Left lobe of liver (tissue), 2 donors: Measurements from ENCODE around the gene POLRMT. TPM values are rescaled to one million over a fixed set of nuclear protein-coding genes. Genes with fewer than 3 reads are reported as not detected.

Source experiments
- ATAC-seq: fragments of 200-7000 bp; cut with Tn5 transposase; one replicate; pipeline ENCODE4 v1.9.1; 2020; ENCODE audit warnings: mild to moderate bottlenecking, moderate library complexity
- DNase-seq: peaks from one replicate; pipeline ENCODE4 v3.0.0-alpha.2; 2020; ENCODE audit warnings: low spot score
- total RNA-seq: library from RNA; stranded (reverse); gene quantifications from one replicate; pipeline ENCODE4 v1.2.1, GENCODE V29; 2021
- donor health status: DM: no; HTN: no; CAD: no; lungs with moderate emphysema.
- donor health status: DM: no; HTN: yes; CAD: no.

Gene POLRMT
- total RNA-seq, 1 donor from 2014 or later, result 51.8 TPM

DNA sequence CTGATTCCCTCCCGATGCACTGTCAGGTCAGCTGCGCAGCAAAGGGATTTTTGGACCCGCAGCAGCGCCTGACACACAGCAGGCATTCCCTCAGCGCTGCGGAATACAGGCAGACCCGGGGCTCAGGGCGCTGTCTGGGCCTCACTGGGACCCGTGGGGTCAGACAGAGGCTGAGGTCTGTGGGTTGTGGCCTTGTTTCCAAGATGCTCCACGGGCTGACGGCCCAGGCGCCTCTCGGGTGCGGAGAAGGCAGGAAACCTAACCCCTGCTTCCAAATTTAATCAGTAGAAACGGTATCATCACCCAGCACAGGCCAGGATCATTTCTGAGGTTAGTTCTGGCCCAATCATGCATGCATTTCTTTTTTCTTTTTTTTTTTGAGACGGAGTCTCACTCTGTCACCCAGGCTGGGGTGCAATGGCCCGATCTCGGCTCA lies 30.4 kb upstream of the POLRMT start:
- no peak for DNase-seq
- ATAC-seq, result peak; percentile 19

DNA sequence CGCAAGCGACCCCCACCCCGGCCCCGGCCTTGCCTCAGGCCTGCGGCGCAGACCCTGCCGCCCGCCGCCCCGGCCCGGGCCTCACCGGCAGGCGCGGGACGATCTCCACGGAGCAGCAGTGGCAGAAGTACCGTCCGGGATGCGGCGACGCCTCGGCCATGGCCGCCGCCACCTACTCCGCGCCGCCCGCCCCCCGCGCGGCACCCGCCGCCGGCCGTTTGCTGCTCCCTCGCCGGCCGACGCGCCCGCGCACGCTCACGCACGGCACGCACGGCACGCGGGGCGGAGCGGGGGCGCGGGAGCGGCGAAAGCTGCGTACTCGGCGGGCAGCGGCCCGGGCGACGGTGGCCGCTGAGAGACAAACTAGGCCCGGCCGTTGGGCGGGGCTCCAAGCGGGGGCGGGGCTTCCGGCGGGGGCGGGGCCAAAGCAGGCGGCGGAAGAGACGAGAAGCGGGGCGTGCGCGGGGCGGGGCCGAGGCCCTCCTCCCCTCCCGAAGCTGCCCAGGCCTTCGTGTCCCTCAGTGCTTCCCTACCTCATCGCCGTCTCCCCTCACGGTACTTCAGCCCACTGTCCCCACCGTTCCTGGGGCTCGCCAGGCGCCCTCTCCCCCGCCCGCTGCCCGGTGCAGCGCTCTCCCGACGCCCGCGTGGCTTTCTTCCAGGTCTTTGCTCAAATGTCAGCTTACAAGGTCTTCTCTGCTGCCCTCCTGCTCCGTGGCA lies 29.8 kb upstream of the POLRMT start, which contains the start of gene RNF126:
Gene RNF126 (minus strand): TSS at position 253 of the 720 bp plus-strand sequence. CDS start 93 bp downstream, at position 160.
- peak; percentile 76 for ATAC-seq
- peak; percentile 94 for DNase-seq

DNA sequence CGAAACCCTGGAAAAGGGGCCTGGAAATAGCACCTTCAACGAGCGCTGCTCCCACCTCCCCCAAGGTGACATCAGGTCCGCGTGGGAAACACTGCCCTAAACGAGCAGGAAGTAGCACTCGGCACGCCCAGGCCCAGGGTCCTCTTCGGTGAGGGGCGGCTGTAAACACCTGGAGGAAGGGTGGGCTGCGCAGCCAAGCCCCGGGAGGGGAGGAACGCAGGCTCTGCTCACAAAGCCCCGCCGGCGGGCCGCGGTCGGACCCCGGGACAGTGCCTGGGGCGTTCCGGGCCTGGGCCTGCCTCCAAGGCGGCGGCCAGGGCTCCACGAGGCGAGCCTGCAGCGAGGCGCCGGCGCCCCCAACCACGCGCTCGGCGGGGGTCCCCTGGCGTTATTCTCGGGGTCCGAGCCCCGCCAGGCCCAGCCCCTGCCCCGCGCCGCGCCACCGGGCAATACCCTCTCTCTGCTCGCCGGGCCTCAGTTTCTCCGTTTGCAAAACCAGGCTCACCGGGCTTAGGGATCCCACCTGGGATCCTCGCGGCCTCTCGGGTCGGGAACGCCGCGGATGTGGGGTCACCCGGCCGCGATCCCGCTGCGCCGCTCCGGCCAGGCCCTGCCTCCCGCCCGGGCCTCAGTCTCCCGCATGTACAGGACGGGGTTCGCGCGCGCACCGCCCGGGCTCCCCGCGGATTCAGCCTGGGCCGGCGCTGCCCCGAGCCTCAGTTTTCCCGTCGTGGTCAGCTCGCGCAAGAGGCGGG lies 29.0 kb upstream of the POLRMT start:
- no peak for ATAC-seq

DNA sequence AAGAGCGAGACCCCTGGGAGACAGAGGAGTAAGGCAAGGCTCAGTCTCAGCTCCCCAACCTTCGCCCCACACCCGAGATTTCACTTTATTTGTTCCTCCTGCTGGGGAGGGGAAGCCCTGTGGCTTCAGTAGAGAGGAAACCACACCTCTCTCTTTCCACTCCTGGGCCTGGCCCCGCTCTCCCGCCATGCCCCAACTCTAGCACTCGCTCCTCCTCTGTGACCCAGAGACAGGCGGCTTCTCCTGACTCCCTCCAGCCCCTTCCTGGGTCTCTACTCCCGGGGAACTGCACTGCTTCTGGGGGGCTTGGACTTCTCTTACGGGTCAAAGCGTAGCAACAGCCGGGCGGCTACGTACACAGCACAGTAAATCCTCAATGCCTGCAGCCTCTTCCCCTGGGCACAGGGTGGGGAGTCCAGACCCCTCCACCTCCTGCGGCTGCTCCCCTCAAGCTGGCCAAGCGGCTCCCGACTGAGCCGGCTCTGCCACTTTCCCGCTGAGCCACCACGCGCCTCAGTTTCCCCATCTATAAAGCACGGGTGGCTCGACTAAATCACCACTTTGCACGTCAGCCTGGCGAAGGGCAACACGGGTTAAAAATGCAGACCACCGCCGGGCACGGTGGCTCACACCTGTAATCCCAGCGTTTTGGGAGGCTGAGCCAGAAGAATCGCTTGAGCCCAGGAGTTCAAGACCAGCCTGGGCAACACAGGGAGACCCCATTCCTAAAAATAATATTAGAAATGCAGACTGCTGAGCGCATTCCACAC lies 28.3 kb upstream of the POLRMT start:
- ATAC-seq, result peak; percentile 37

More for the DNA sequence above, 29.0 kb upstream of the POLRMT start:
- DNase-seq, result peak; percentile 66

DNA sequence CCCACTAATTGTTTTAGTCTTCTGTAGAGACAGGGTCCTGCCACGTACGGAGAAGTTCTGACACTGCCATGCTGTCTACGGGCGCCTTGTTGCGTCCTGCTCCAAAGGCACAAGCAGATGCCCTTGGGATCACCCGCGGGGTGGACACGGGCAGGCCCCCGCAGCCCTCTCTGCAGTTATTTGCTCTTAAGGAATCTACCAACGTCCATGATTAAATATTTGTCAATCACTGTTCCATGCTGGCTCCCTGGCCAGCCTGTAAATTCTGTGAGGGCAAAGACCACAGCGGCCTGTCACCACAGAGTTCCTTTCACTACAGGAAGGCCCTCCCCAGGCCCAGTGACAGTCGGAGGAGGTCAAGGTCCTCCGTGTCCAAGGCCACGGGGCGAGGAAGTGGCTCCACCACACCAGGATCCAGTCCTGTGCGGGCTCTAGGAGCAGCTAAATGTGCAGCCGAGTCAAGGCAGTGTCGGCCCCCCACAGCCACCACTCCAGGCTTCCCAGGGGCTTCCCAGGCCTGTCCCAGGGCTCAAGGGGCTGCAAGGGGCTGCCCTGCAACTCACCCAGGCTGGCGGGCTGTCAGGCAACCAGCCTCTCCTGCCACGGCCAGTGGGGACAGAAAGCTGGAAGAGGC lies 27.6 kb upstream of the POLRMT start:
- peak; percentile 92 for DNase-seq
- peak; percentile 61 for ATAC-seq

More for the DNA sequence above, 28.3 kb upstream of the POLRMT start:
- peak; percentile 66 for DNase-seq

DNA sequence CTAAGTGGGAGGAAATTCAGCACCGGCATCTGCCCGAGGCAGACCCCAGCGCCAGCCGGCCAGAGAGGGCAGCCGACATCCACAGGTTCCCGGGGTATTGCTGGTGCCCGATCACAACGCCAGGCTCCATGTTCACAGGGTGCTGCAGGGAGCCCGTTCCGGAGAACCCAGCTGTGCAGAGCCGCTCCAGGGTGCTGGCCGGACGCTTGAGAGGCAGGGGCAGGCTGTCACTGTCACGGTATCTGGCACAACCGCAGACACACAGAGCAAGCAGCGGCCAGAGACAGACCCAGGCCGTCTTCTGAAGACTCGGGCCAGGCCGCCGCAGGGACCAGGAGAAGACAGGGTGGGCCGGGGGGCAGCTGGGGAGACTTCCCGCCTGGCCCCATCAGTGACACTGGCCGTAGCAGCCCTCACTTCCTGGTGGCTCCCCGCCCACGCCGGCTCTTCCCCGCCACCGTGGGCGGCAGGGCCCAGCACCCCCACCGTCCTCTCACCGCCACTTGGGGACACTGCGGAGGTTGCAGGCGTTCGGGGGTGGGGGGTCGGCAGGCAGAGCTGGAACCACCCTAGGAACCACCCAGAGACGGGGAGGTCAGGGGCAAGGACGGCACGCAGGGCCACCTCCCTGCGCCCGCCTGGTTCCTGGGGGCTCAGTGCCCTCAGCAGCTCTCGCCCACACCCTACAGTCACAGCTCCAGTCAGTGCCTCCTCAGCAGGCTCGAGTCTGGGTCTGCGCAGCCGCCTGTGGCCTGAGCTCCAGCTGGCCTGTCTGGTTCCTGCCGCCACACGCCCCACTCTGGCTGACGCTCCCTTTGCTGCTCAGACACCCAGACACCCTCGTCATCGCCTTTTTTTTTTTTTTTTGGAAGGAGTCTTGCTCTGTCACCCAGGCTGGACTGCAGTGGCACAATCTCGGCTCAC lies 25.8 kb upstream of the POLRMT start:
- ATAC-seq (peak; percentile 4), DNase-seq (no peak)

DNA sequence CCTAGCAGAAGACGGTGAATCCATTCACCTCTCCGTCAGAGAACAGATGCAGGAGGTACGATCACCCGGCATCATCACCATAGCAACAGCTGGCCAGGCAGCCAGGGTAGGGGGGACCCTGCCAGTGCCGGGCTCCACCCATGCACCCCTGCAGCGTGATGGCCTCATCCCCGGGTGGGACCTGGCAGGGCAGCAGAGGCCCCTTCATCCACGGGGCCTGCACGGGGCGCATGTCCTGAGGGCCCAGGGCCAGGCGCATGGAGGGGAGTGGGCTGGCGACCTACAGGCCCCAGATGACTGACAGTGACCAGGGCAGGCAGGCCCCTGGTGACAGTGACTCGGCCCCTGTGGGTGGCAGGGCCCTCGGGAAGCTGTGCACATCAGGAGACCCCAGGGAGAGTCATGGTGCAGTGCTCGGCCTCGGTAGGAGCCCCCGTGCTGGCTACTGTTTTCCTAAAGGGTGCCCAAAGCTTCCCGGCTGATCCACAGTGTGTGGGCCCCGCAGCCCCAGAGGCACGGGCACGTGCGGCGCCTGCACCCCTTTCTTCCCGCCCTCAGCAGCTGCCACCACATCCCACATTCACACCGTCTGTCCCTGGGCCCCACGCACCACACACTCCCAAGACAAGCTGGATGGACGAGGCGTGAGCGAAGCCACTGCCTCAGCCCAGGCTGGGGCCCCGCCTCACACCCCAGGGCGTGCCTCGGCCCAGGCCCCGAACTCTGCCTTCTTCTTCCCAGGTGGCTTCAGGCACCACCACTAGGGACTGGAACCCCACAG lies 24.9 kb upstream of the POLRMT start:
- ATAC-seq (no peak), DNase-seq (no peak)

DNA sequence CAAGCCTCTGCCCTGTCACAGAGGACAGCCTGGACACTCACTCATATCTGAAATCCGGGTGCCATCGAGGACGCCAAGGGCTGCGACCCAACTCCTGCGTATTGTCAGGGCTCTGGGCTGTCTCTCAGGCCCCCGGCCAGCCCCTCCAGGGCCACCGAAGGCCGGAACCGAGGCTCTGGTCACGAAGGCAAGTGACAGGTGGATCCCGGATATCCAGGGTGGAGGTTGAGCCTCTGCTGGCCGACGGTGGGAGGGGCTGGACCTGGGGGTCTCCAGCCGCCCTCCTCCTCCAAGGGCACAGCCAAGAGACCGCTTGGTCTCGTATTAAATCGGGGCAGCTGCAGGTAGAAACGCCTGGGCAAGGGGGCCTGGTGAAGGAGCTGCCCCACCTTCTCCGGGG lies 24.3 kb upstream of the POLRMT start:
- DNase-seq (no peak), ATAC-seq (no peak)

DNA sequence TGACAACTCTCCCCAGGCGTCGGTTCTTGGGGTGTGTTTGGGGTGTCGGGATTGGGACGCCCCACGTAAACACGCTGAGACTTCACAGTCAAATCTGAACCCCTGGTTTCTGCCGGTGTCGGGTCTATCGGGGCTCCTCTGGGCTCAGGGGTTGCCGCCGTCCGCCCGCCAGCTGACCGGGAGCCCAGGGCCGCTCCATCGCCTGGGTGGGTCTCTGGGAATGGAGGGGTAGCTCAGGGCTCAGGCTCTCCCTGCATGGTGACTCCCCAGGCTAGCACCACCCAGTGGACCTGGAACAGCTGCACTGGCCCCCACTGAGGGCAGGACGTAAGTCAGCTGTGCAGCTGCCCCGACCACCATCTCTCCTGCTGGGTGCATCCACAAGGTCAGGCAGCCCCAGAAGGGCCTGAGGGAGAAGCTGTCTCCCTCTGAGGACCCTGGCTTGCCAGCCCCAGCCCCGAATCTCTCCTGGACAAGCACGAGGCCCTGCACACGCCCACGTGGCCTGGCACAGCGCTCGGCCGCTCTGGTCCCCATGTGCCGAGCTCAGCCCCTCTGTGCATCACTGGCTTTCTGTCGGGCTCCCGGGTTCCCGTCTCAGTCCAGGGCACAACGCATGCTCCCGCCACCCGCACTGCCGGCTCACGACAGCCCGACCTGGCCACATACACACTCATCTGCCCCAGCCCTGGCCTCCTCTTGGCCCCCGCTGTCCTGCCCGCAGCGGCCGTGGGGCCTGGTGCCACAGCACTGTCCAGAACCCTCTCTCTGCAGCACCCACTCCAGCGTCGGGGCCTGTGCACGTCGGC lies 23.6 kb upstream of the POLRMT start:
- DNase-seq, result no peak
- ATAC-seq, result no peak

DNA sequence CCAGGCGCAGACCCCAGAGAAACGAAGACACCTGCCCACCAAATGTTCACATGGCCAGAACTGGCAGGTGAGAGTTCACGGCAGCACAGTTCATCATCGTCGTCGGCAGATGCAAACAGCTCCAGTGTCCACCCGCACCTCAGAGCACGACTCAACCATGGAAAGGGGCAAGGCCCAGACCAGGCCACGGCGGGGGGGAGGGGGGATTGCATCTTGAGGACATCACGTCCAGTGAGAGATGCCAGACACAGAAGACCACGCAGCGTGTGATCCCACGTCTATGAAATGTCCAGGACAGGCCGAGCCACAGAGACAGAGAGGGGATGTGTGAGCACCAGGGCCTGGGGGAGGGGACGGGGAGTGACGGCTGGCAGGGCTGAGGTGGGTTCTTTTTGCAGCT lies 22.4 kb upstream of the POLRMT start:
- no peak for ATAC-seq
- no peak for DNase-seq

DNA sequence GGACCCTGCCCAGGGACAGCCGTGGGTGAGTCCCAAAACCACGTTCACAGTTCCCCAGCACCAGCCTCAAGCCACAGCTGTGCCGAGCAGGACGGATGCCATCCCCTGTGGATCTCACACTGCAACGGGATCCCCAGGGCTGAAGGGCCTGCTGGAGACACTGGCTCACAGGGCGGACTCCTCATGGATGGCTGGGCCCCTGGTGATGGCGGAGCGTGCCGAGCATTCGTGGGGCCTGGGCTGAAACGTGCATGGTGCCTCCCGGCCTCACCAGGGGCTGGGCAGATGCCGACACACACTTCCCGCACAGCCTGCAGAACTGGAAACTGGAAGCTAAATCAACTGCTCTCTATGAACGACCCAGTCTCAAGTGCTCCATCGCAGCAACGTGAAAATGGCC lies 20.1 kb upstream of the POLRMT start:
- DNase-seq (no peak), ATAC-seq (no peak)

DNA sequence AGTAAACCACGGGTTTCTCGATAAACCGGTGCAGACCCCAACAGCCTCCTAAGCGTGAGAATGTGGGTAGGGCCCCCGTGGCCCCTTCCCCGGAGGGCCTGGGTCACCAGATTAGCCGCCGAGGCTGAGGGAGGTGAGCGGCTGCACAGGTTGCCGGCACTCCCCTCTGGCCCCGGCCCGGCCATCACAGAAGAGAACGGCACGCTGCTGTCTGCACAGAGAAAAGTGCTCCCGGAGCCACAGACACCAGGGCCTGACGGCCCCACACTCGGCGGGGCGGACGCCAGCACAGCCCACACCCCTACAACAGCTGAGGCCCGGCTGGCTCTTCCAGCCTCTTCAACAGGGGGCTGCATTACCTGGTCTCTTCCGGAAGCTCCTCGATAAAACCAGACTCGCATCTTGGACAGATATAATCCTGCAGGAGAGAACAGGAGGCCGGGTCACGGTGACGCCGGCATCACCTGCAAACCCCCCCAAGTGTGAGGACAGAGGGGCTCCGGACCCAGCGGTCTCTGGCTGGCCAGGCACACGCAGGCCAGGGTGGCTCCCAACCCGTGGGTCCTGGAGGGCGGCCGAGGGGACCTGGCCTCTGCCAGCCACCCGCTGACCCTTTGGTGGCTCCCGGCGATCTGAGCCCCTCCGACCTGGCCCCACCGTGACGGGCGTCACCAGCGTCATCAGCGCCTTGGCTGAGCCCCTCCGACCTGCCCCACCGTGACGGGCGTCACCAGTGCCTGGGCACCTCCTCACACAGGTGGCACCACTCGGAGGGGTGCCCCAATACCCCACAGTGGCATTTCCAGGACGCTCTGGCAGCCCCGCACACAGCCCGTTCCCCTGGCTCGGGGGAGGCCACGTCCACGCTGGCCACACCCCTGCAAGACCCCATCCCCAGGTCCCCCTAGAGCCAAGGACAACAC lies 19.4 kb upstream of the POLRMT start:
- no peak for DNase-seq
- ATAC-seq, result no peak

DNA sequence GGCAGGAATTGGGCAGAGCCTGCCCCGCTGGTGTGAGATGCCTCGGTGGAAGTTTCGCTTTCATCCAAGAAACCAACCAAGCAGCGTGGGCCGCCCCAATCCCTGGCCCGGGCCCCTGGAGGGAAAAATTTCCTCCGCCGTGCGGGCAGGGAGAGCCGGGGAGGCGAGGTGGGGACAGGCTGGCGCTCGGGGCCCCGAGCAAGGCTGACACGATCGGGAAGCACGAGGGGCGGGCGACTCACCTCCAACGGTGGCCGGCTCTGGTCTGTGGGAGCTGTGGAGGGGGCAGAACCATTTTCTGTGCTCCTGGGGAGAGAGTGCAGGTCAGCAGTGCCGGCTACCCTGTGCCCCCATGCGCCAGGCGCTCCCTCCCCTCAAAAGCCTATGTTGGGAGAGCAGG lies 18.7 kb upstream of the POLRMT start:
- DNase-seq, result no peak
- ATAC-seq, result no peak

DNA sequence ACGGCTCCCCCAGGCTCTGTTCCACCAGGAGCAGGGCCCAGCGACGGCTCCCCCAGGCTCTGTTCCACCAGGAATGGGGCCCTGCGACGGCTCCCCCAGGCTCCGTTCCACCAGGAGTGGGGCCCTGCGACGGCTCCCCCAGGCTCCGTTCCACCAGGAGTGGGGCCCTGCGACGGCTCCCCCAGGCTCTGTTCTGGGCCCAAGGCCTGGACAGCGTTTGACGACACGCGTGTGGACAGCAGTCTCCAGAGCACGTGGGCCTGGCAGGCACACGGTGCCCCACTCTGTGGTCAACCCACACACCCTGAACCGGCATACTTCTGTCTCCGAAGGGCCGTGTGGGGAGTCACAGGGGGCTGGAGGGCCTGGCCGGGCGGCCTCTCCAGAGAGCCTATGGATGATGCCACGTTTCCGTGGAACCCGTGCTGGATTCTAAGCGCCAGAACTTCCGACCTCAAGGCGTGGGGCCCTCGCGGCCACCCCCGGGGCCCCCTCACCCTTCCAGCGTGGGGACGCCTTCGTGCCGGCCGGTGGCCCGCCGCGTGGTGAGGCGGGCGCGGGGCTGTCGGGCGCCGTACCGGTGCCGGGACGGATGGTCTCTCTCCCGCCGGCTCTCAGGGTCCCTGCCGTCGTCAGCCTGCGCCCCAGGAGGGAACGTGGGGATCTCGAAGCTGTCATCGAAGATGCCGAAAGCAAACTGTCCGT lies 17.9 kb upstream of the POLRMT start:
- DNase-seq, result no peak
- ATAC-seq, result no peak

DNA sequence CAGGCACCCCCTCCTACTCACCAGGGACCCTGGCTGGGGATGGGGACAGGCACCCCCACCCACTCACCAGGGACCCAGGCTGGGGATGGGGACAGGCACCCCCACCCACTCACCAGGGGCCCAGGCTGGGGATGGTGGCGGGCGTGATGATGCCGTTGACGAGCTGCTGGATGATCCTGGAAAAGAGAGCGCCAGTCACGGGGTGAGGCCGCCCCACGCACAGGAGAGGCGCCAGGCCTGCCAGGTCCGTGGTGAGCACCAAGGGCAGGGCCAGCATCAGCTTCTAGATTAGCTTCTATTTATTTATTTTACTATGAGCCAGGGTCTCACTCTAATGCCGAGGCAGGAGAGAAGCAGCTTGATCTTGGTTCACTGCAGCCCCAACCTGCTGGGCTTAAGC lies 16.8 kb upstream of the POLRMT start:
- ATAC-seq (no peak), DNase-seq (no peak)
